Pons (tissue), 1 donor: ENCODE data around the gene ATF7IP.
"Not testable (repeated sequence)": the region's sequence is repeated elsewhere in the genome, so short reads cannot be mapped to it uniquely, and the experiment has no call there.

Experiments
- DNase-seq: peaks from one replicate; pipeline ENCODE4 v3.0.0-alpha.2; 2016; ENCODE audit warnings: low spot score

Gene ATF7IP

GRCh38 chr12:14365294-14366208 is at the start of gene ATF7IP:
Gene ATF7IP (plus strand): TSS chr12:14365682. CDS start chr12:14423916, 58,234 bp downstream.
- peak; percentile 99 for DNase-seq

GRCh38 chr12:14317362-14318146 is 47.9 kb upstream of the ATF7IP start:
- no peak for DNase-seq

GRCh38 chr12:14319704-14320427 is 45.6 kb upstream of the ATF7IP start:
- not testable (repeated sequence) for DNase-seq

GRCh38 chr12:14322403-14322802 is 43.1 kb upstream of the ATF7IP start:
- no peak for DNase-seq

GRCh38 chr12:14325716-14326343 is 39.7 kb upstream of the ATF7IP start:
- DNase-seq = no peak

- DNase-seq = no peak
These were observed 38.8 kb upstream of the ATF7IP start for GRCh38 chr12:14326699-14327098.

- DNase-seq = no peak
These were observed 37.8 kb upstream of the ATF7IP start for GRCh38 chr12:14327711-14328110.

- DNase-seq = no peak
These were observed 33.0 kb upstream of the ATF7IP start for GRCh38 chr12:14332482-14332881.

- no peak for DNase-seq
These were observed 25.1 kb upstream of the ATF7IP start for GRCh38 chr12:14340371-14340770.

GRCh38 chr12:14351524-14351923 is 14.0 kb upstream of the ATF7IP start:
- DNase-seq = not testable (repeated sequence)

- DNase-seq = not testable (repeated sequence)
These were observed 13.4 kb upstream of the ATF7IP start for GRCh38 chr12:14352066-14352465.

- DNase-seq = not testable (repeated sequence)
These were observed 10.8 kb upstream of the ATF7IP start for GRCh38 chr12:14354665-14355064.

GRCh38 chr12:14356147-14356546 is 9.3 kb upstream of the ATF7IP start:
- DNase-seq = no peak

GRCh38 chr12:14357486-14357885 is 8.0 kb upstream of the ATF7IP start:
- no peak for DNase-seq

GRCh38 chr12:14362352-14362751 is 3.1 kb upstream of the ATF7IP start:
- DNase-seq = no peak

- no peak for DNase-seq
These were observed 755 bp upstream of the ATF7IP start for GRCh38 chr12:14364583-14365271.

- no peak for DNase-seq
These were observed 942 bp downstream of the ATF7IP start for GRCh38 chr12:14366209-14367039.

- peak; percentile 57 for DNase-seq
These were observed 1.7 kb downstream of the ATF7IP start for GRCh38 chr12:14367040-14367661.

- DNase-seq = no peak
These were observed 3.8 kb downstream of the ATF7IP start for GRCh38 chr12:14369311-14369710.

- no peak for DNase-seq
These were observed 7.7 kb downstream of the ATF7IP start for GRCh38 chr12:14373217-14373616.
